Panc1 (cell line): ENCODE data around the gene SRMS.

ENCODE experiments used
- CTCF ChIP-seq: fragments of 450-650 bp; IDR thresholded peaks from 2 replicates; pipeline ENCODE4 v1.5.1; 2017; ENCODE audit warnings: mild to moderate bottlenecking
- POLR2AphosphoS5 ChIP-seq: IDR thresholded peaks from 2 replicates; pipeline ENCODE4 v1.6.1; 2012; ENCODE audit warnings: mild to moderate bottlenecking, low read depth, low read length, moderate library complexity
- TCF7L2 ChIP-seq: IDR thresholded peaks from 2 replicates; pipeline ENCODE4 v1.6.1; 2011; ENCODE audit warnings: mild to moderate bottlenecking, low read depth, low read length, inconsistent platforms

DNA sequence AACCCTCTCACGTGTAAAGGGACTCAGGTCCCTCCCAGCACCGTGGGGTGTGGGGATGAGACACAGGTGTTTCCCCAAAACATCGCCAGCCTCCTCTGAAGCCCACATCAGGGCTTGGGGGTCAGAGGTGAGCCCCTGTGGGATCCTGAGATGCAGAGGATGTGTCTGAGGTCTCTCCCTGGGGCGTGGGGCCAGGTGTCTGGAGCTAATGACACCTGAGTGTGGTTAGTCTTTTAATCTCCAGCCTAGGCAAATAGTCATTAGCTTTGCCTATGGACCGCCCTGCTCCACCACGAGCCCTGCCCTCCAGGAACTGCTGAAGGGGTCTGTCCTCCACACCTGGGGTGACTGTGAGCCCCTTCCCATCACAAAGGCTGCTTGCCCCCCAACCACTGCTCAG is 1.7 kb downstream of the SRMS start:
- TF ChIP-seq CTCF = no peak
- TF ChIP-seq POLR2AphosphoS5 = no peak
- TF ChIP-seq TCF7L2 = no peak
